SK-N-SH (cell line): ENCODE results near the gene RABL2A. TPM values are rescaled to one million over a fixed set of nuclear protein-coding genes. Genes with fewer than 3 reads are reported as not detected.
A peak's percentile ranks its signal among the peaks of the same experiment; 100 is the strongest.
"Not testable (repeated sequence)": the region's sequence is repeated elsewhere in the genome, so short reads cannot be mapped to it uniquely, and the experiment has no call there.

Experiments
- CTCF ChIA-PET: fragments of 300-600, 350-600 bp; formaldehyde crosslinking; extraction: SDS; loops from one replicate; lab custom pipeline; 2021; lab: Yijun Ruan, JAX
- POLR2A ChIA-PET: fragments of 350-600 bp; sonication (Branson Sonifier 250); formaldehyde crosslinking; extraction: SDS; loops from one replicate; lab custom pipeline; 2020; ENCODE audit warnings: antibody characterized with exemption, inconsistent platforms; lab: Yijun Ruan, JAX
- DNase-seq: peaks from one replicate; pipeline ENCODE4 v3.0.0; 2012
- H2AFZ ChIP-seq: fragments of 200-600 bp; sonication (generic); 2 replicates; pipeline ENCODE4 v1.8.1; 2016; ENCODE audit warnings: antibody characterized with exemption, mild to moderate bottlenecking, low read depth
- H3F3A ChIP-seq: fragments of 200-600 bp; sonication (generic); replicated peaks from 2 replicates; pipeline ENCODE3; 2016; ENCODE audit warnings: antibody characterized with exemption, mild to moderate bottlenecking; ENCODE audit not compliant: insufficient read depth
- H3K27ac ChIP-seq, 2 experiments: fragments of 200-500 bp in 1 of 2; fragments of 200-600 bp in 1 of 2; sonication (Bioruptor generic) in 1 of 2; sonication (generic), shearing (Covaris generic) in 1 of 2; 2 replicates each; pipeline versions ENCODE4 v1.5.1 to v1.6.1; 2014 to 2016; ENCODE audit warnings: low read depth in 2 of 2, inconsistent platforms in 1 of 2, low read length in 1 of 2, mild to moderate bottlenecking in 1 of 2, mixed read lengths in 1 of 2
- H3K27me3 ChIP-seq: fragments of 200-600 bp; sonication (generic), shearing (Covaris generic); 2 replicates; pipeline ENCODE4 v1.6.1; 2016; ENCODE audit warnings: mixed run types; ENCODE audit not compliant: insufficient read depth
- H3K36me3 ChIP-seq, 2 experiments: fragments of 200-500 bp in 1 of 2; fragments of 200-600 bp in 1 of 2; sonication (Bioruptor generic) in 1 of 2; sonication (generic) in 1 of 2; replicated peaks in 1 of 2; 2 replicates each; pipeline versions ENCODE3 to v1.5.1; 2014 to 2016; ENCODE audit warnings: low read length in 1 of 2, mild to moderate bottlenecking in 1 of 2; ENCODE audit not compliant: insufficient read depth in 2 of 2, control insufficient read depth in 1 of 2
- H3K4me1 ChIP-seq, 2 experiments: fragments of 200-500 bp in 1 of 2; fragments of 200-600 bp in 1 of 2; sonication (Bioruptor generic) in 1 of 2; sonication (generic), shearing (Covaris generic) in 1 of 2; 2 replicates each; pipeline versions ENCODE4 v1.5.1 to v1.6.1; 2014 to 2016; ENCODE audit warnings: low read depth in 1 of 2, low read length in 1 of 2, mixed run types in 1 of 2; ENCODE audit not compliant: insufficient read depth in 2 of 2, control insufficient read depth in 1 of 2
- H3K4me2 ChIP-seq: fragments of 200-600 bp; sonication (generic), shearing (Covaris generic); 2 replicates; pipeline ENCODE4 v1.6.1; 2017; ENCODE audit warnings: mixed run types
- H3K4me3 ChIP-seq, 2 experiments: fragments of 200-500 bp in 1 of 2; fragments of 200-600 bp in 1 of 2; sonication (Bioruptor generic) in 1 of 2; sonication (generic), shearing (Covaris generic) in 1 of 2; 2 replicates each; pipeline versions ENCODE4 v1.5.1 to v1.8.1; 2014 to 2016; ENCODE audit warnings: low read depth in 2 of 2, inconsistent platforms in 1 of 2, low read length in 1 of 2, mild to moderate bottlenecking in 1 of 2, mixed read lengths in 1 of 2, moderate library complexity in 1 of 2
- H3K79me2 ChIP-seq: fragments of 200-600 bp; sonication (generic); 2 replicates; pipeline ENCODE4 v1.8.1; 2017; ENCODE audit warnings: mild to moderate bottlenecking; ENCODE audit not compliant: insufficient read depth
- H3K9ac ChIP-seq: fragments of 200-600 bp; sonication (generic); 2 replicates; pipeline ENCODE4 v1.6.1; 2017; ENCODE audit warnings: mixed run types
- H3K9me2 ChIP-seq: fragments of 200-600 bp; sonication (generic); 2 replicates; pipeline ENCODE4 v1.6.1; 2017; ENCODE audit warnings: mixed run types
- H3K9me3 ChIP-seq: fragments of 200-600 bp; sonication (generic); 2 replicates; pipeline ENCODE4 v1.6.1; 2017; ENCODE audit warnings: mixed run types, mild to moderate bottlenecking, moderate library complexity
- H4K20me1 ChIP-seq: fragments of 200-600 bp; sonication (generic); 2 replicates; pipeline ENCODE4 v1.6.1; 2017; ENCODE audit warnings: mild to moderate bottlenecking, mixed run types; ENCODE audit not compliant: insufficient read depth
- CHD2 ChIP-seq: fragments of 150-350 bp; IDR thresholded peaks from 2 replicates; pipeline ENCODE4 v1.6.1; 2018; ENCODE audit warnings: low read length; ENCODE audit not compliant: partially characterized antibody
- CTCF ChIP-seq: fragments of 200-600 bp; sonication (generic); IDR thresholded peaks from 2 replicates; pipeline ENCODE4 v1.6.1; 2017; ENCODE audit warnings: antibody characterized with exemption, mild to moderate bottlenecking, moderate library complexity
- FOXM1 ChIP-seq: IDR thresholded peaks from 2 replicates; pipeline ENCODE4 v1.4.0; 2012; ENCODE audit warnings: low read depth, mild to moderate bottlenecking
- MAX ChIP-seq: IDR thresholded peaks from 2 replicates; pipeline ENCODE4 v1.4.0; 2012; ENCODE audit warnings: low read depth
- MXI1 ChIP-seq: IDR thresholded peaks from 2 replicates; pipeline ENCODE4 v1.6.1; 2012; ENCODE audit warnings: mild to moderate bottlenecking, low read depth, low read length, improper control_type of control experiment
- NRF1 ChIP-seq: IDR thresholded peaks from 2 replicates; pipeline ENCODE4 v1.6.1; 2012; ENCODE audit warnings: low read depth, mild to moderate bottlenecking, low read length
- POLR2AphosphoS5 ChIP-seq: IDR thresholded peaks from 2 replicates; pipeline ENCODE4 v1.6.1; 2012; ENCODE audit warnings: low read depth, low read length
- RAD21 ChIP-seq: IDR thresholded peaks from 2 replicates; pipeline ENCODE4 v1.6.1; 2012; ENCODE audit warnings: mild to moderate bottlenecking, low read length
- SIN3A ChIP-seq: IDR thresholded peaks from 2 replicates; pipeline ENCODE4 v1.6.1; 2012; ENCODE audit warnings: low read depth, mild to moderate bottlenecking, low read length, moderate library complexity, borderline replicate concordance
- SMC3 ChIP-seq: IDR thresholded peaks from 2 replicates; pipeline ENCODE4 v1.6.1; 2012; ENCODE audit warnings: low read depth, low read length, improper control_type of control experiment
- ZBTB33 ChIP-seq: IDR thresholded peaks from 2 replicates; pipeline ENCODE4 v1.4.0; 2012; ENCODE audit warnings: low read depth, borderline replicate concordance
- WGBS: methylation state at CpG from one replicate; pipeline ENCODE4 v1.1.6; 2017; ENCODE audit warnings: low lambda C conversion rate; 5-methylcytosine and 5-hydroxymethylcytosine counted together
- polyA plus RNA-seq, 3 experiments: library from polyadenylated mRNA; depleted of rRNA; stranded (reverse); fragments of >200 nt; gene quantifications; 2 replicates each; pipeline ENCODE4 v1.2.3, GENCODE V29; 2012

Gene RABL2A
- polyA plus RNA-seq, 1 of the 3 experiments (the other 2 are of a cell fraction): 26.4 TPM

GRCh38 chr2:113603467-113604084 is 23.5 kb upstream of the RABL2A start:
- peak overlapping the region; percentile 59 to 68 for H3K4me3 ChIP-seq
- H4K20me1 ChIP-seq, H3K4me1 ChIP-seq, H3F3A ChIP-seq, H3K9me2 ChIP-seq, H3K79me2 ChIP-seq, H3K9me3 ChIP-seq, H3K36me3 ChIP-seq, H3K27me3 ChIP-seq: not testable (repeated sequence)
- DNase-seq: peak; percentile 87
- peak overlapping the region; percentile 50 to 85 for H3K27ac ChIP-seq
- H2AFZ ChIP-seq: peak overlapping the region; percentile 87; the same call in 1 of the 2 replicates
- 5% methylated on average over 10 of the region's 84 CpGs for WGBS
- ChIA-PET CTCF (interaction anchor here (1.0 to 1.3 kb wide), 3 partner anchors 82 to 103 kb away, joined by 3 to 5 read pairs (median 4); no protein-coding TSS in a partner anchor), POLR2A (interaction anchor here (0.7 kb wide), 1 partner anchor 1503 kb away, joined by 3 read pairs; no protein-coding TSS in a partner anchor)
- TF ChIP-seq POLR2AphosphoS5: peak; percentile 46; the same call in 1 of the 2 replicates
- TF ChIP-seq NRF1: peak; percentile 85
- TF ChIP-seq ZBTB33: peak; percentile 62; the same call in 1 of the 2 replicates
- H3K4me2 ChIP-seq: peak overlapping the region; percentile 73
- peak overlapping the region; percentile 53; the same call in 1 of the 2 replicates for H3K9ac ChIP-seq

GRCh38 chr2:113604085-113604477 is 23.0 kb upstream of the RABL2A start:
- POLR2A ChIA-PET, H3K9me2 ChIP-seq, H3K79me2 ChIP-seq, H3K27me3 ChIP-seq, H3K9me3 ChIP-seq, H4K20me1 ChIP-seq, H3F3A ChIP-seq, H3K4me1 ChIP-seq, H3K36me3 ChIP-seq: not testable (repeated sequence)
- WGBS: 5% methylated on average over 8 of the region's 20 CpGs
- CTCF ChIA-PET: interaction anchor here (1.0 to 1.3 kb wide), 3 partner anchors 81 to 103 kb away, joined by 3 to 5 read pairs (median 4); no protein-coding TSS in a partner anchor
- TF ChIP-seq FOXM1: 0 out of 2 replicates have a peak, but pooled peaks have one; percentile 30
- TF ChIP-seq MAX: peak; percentile 14; the same call in 1 of the 2 replicates
- 0 out of 2 replicates have a peak, but pooled peaks have one; percentile 30 for TF ChIP-seq MXI1
- TF ChIP-seq RAD21: peak; percentile 66
- 0 out of 2 replicates have a peak, but pooled peaks have one; percentile 8 for TF ChIP-seq SIN3A
- TF ChIP-seq ZBTB33: peak; percentile 52; the same call in 1 of the 2 replicates
- peak; percentile 98 for TF ChIP-seq CTCF
- peak; percentile 25 for TF ChIP-seq CHD2
- peak; percentile 77 for TF ChIP-seq SMC3
- H3K4me2 ChIP-seq: peak overlapping the region; percentile 44
- H3K27ac ChIP-seq: peak overlapping the region in 1 of 2 experiments; percentile 85; a peak in 2 of 4 replicates
- H2AFZ ChIP-seq: peak overlapping the region; percentile 76; the same call in 1 of the 2 replicates
- H3K4me3 ChIP-seq: peak overlapping the region; percentile 59 to 62
- peak; percentile 66 for DNase-seq
- H3K9ac ChIP-seq: peak overlapping the region; percentile 53; the same call in 1 of the 2 replicates

GRCh38 chr2:113604661-113605060 is 22.4 kb upstream of the RABL2A start:
- H3K79me2 ChIP-seq, H3K36me3 ChIP-seq, POLR2A ChIA-PET, H4K20me1 ChIP-seq, H3F3A ChIP-seq, H3K27me3 ChIP-seq, H3K9ac ChIP-seq, H3K4me2 ChIP-seq, DNase-seq, H3K4me1 ChIP-seq, H3K9me2 ChIP-seq, H3K9me3 ChIP-seq, H3K27ac ChIP-seq: not testable (repeated sequence)
- WGBS: 91% methylated on average over 5 of the region's 5 CpGs
- CTCF ChIA-PET: interaction anchor here (1.3 kb wide), 1 partner anchor 102 kb away, joined by 4 read pairs; no protein-coding TSS in a partner anchor
- Histone ChIP-seq H3K4me3 (peak overlapping the region in 1 of 2 experiments; percentile 62; a peak in 1 of 4 replicates), H2AFZ (peak overlapping the region; percentile 76; the same call in 1 of the 2 replicates)
